KBM-7 (cell line): ENCODE data around the gene LRP3.
"Not testable (repeated sequence)": the region's sequence is repeated elsewhere in the genome, so short reads cannot be mapped to it uniquely, and the experiment has no call there.

Experiments used
- DNase-seq: peaks from one replicate; pipeline ENCODE4 v3.0.0-alpha.2; 2015
- in situ Hi-C: fragments of 300-500 bp; cut with MboI; formaldehyde crosslinking; loops from 2 replicates; pipeline ENCODE4 v1.14.3; 2020; ENCODE audit warnings: low sequenced_read_pairs, low pct_unique_long_range_greater_than_20kb, mixed read lengths

The LRP3 gene

DNA sequence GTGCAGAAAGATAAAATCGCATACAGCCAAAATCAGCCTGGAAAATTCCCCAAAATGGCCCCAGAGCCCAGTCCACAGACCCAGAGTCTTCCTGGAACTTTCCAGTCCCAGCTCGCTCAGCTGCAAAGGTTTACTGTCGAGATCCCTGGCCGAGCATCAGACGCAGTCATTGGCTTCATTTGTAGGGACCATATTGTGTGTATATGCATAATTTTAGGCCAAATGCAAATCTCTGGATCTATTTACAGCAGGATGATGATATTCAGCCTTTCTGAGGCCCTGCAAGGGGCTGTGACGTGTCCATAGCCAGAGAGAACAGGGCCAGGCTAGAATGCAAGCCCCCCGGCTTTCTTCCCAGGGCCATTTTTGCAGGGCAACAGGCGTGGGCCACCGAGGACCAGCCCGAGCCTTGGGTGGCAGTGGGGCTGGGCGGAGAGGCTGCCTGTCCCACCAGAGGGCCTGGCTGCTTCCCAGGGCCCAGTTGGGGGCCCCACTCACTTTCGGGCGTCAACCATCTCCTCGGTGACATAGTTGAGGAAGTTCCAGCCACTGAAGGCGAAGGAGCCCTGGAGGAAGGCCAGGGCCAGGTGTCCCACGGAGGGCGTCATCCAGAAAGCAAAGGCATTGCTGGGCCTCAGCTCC is 17.8 kb downstream of the LRP3 start:
- in situ Hi-C loops: no loop called here

DNA sequence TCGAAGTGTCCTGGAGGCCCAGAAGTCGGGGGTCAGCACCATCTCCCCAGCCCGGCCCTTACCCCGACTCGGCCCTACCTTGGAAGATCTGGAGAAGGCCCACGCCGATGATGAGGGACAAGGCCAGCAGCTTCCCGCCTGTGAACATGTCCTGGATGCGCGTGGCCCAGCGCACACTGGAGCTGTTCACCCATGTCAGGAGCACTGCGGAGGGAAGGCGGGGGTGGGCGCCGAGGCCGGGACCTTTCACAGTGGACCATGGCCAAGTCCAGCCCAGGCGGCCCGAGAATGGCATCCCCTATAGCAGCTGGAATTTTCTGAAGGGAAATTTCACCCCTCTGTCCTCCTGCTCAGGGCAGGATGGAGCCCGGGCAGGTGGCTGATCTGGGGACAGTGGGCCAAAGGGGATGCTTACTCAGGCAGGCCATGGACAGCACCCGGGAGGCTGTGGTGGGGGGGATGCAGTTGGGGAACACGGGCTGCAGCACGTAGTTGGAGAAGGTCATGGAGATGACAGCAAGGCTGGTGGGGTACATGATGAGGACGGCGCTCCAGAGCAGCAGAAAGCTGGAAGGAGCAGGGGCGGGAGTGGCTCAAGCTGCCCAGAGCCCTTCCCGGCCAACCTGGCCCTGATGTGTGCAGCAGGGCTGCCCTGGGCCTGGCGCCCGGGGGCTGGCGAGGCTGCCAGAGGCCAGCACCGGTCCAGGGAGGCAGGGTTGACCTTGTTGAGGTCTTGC is 18.5 kb downstream of the LRP3 start:
- DNase-seq: no peak
- in situ Hi-C loops: no loop called here

More for the DNA sequence above, 17.8 kb downstream of the LRP3 start:
- no peak for DNase-seq

DNA sequence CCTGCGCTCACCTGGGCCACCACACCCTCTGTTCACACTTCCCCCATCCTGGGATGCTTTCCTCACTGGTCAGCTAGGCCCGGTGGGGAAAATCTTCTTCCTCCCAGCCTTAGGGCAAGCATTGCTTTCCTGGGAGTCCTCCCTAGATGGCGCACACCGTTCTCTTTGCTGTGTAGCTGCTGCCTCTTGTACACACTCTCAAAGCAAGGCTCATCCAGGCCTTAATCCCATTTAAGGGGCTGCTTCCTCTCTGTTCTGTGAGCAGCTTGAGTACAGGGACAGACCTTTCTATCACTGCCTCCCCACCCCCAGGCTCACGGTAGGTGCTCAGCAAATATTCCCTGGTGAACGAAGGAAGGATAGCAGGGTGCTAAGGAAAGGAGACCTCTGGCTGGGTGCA is 20.5 kb downstream of the LRP3 start:
- DNase-seq: peak; percentile 32
- in situ Hi-C loops: no loop called here

DNA sequence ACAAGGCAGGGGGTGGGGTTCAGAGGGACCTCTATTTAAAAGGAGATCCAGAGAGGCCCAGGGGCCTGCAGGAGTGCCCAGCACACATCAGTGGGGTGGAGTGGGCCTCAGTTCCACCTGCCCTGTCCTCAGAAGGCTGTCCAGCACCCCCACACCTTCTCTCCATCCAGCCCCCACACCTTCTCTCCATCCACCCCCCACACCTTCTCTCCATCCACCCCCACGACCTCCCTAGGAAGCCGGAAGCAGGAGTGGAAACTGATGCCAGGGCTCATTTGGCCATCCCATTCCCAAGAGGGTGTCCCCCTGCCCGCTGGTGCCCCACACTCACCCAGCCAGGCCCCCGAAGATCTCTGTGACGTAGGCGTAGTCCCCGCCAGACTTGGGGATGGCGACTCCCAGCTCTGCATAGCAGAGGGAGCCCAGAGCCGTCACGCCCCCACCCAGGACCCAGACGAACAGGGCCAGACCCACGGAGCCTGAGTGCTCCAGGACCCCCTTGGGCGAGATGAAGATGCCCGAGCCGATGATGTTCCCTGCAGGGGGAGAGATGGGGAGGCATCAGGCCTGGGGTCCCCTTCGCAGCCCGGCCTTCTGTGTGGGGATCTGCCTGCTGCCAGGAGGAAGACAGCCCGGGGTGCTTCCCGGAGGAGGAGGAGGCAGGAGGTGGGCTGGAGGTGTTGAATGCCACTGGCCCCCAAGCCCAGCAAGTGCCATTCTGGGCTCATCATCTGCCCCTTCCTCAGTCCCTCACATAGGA is 21.5 kb downstream of the LRP3 start:
- in situ Hi-C loops: no loop called here
- no peak for DNase-seq

DNA sequence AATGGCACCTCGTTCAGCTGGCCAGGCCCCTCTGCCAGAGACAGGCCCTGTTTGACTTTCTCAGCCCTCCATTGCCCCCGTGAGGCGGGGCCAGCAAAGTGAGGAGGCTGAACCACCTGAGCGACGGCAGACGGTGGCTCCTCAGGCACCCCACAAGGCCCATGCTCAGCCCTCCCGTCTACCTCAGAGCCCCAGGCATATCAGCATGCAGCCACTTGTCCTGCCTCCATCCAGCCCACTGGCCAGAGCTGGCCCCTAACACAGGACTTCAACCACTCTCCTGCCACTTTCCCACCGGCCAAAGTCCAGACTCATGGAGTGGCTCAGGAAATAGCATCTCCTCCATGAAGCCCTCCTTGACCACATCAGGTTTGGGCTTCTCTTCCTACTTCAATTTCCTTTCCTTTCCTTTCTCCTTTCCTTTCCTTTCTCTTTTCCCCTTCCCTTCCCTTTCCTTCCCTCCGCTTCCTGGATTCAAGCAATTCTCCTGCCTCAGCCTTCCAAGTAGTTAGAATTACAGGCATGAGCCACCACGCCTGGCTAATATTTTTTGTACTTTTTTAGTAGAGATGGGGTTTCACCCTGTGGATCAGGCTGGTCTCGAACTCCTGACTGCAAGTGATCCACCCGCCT is 22.2 kb downstream of the LRP3 start:
- DNase-seq: no peak
- in situ Hi-C loops: no loop called here

DNA sequence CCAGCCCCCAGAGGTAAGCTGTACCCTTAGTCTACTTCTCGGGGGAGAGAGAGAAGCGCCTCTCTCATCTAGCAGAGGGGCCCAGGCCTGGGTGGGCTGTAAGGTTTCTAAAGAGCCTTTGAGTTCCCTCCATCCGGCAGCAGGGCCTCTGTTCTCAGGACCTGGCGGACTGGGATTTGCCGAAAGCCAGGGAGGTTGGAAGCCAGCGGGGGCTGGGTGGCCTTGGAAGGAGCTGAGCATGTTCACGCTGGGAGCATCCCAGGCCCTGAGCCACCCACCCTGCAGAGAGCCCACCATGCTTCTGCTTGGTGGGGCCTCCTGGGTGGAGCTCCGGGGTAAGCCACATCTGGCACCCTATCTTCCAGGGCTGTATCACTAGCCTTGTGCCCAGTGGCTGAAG is 23.8 kb downstream of the LRP3 start:
- no peak for DNase-seq
- in situ Hi-C loops: no loop called here

DNA sequence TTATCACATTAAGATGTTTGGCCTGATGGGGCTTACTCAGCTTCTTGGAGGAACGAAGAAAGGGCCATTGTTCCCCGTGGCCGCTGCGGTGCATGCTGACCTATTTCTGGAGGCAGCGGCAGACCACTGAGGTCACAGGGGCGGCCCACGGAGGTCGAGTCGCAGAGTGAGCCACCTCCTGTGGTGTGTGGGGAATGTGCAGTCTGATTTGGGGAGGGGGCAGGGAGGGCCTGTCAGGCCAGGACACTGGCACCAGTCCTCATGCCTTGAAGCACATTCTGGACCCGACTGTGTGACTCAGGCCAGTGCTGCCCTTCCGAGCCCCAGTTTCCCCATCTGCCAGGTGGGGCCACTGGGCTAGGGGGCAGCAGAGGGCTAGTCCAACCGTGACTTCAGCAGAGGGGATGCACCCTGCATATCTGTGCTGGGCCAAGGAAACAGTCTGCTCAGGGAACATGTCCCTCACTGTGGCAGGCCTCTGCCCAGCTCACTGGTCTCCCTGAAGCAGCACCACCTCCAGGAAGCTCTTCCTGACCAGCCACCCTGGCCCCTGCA is 25.2 kb downstream of the LRP3 start:
- in situ Hi-C loops: no loop called here
- DNase-seq: no peak

DNA sequence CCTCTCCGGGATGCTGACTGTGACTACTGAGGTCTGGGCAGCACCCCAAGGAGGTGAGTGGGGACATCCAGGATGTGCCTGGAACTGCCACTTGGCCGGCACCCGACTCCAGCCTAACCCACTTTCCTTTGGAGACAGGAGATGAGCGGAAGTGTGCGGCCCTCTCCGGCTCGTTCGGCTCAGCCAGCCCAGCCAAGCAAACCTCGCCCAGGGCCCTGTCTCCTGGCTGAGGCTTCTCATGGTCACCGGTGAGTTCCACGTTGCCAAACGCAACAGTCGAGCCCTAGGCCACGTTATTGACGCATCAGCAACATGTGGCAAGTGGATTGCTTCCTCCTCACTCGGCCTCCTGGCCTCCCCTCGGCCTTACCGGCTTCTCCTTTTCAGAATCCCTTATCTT is 26.0 kb downstream of the LRP3 start:
- in situ Hi-C loops: no loop called here
- no peak for DNase-seq

DNA sequence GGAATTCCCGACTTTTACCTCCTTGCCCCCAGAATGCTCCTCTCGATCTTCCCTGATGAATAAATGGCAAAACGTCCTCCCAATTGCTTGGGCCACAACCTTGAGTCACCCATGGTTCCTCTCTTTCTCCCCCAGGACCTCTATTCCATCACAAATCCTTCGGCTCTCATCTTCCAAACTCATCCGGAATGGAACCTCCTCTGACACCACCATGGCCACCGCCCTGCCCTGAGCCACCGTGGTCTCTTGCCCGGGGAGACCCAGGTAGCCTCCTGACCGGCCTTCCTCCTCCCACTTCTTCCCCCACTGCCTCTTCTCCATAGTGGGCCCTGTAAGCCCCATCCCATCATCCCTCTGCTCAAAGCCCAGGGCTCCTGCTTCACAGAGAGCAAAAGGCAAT is 26.6 kb downstream of the LRP3 start:
- in situ Hi-C loops: no loop called here
- DNase-seq: no peak

DNA sequence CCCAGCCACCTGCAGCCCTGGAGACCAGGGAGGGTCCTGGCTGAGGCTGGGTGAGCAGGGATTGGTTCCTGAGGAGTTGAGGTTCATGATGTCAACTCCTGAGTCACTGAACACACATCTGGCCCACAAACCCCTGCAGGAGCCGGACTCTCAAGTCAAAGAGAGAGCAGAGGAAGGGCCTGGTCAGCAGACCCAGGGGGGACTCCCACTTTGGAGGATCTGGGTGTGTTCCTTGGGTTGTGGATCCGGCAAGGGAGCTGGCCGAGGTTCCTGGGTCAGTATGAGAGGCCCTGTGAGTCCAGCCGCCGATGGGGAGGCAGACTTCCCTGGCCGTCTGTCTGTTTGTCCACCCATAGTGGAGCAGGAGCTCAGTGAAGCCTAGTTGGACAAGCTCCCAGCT is 27.5 kb downstream of the LRP3 start:
- DNase-seq: no peak
- in situ Hi-C loops: no loop called here

DNA sequence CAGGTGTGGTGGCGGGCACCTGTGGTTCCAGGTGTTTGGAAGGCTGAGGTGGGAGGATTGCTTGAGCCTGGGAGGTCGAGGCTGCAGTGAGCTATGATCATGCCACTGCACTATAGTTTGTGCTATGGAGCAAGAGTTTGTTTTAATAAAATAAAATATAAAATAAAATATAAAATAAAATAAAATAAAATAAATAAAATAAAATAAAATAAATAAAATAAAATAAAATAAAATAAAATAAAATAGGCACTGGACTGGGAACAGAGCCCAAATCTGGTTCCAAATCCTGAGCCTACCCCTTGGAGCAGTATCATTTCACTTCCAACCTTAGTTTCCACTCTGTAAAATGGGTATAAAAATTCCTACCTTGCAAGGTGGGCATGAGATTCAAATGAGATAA is 28.1 kb downstream of the LRP3 start:
- DNase-seq, in situ Hi-C loops: not testable (repeated sequence)

DNA sequence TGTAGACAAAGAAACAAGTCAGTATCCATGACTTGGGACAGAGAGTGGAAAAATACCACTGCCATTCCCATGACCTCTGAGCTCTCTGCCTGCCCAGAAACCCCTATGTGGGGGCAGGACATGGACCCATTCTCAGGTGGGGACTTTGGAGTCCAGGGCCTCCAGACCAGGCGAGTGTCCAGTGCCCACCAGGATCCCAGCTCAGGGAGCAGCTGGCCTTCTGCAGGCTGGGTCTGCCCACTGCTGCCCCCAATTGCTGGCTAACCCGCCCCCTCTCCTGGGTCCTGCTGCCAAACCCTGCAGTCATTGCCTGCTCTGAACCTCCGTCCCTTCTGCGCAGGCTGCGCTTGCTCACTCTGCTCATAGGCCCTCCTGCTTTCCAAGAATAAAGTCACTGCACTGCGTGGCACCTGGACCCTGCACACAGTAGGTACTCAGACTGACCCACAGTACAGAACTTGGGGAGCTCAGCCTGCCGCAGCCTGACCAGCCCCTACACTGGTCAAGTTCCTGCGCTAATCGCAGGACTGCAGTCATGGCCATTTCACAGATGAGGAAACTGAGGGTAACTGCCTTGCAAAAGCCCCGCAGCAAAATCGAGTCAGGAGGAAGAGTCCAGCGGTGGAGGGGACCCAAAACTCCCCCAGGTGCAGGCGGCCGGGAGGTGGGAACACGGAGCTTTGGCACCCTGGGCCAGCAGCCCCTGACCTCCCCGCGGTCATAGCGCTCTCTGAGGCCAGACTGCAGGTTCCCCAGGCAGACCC is 30.7 kb downstream of the LRP3 start:
- in situ Hi-C loops: loop anchor here (25.0 kb wide), 1 partner anchor 537 kb away; no protein-coding TSS in a partner anchor
- no peak for DNase-seq

DNA sequence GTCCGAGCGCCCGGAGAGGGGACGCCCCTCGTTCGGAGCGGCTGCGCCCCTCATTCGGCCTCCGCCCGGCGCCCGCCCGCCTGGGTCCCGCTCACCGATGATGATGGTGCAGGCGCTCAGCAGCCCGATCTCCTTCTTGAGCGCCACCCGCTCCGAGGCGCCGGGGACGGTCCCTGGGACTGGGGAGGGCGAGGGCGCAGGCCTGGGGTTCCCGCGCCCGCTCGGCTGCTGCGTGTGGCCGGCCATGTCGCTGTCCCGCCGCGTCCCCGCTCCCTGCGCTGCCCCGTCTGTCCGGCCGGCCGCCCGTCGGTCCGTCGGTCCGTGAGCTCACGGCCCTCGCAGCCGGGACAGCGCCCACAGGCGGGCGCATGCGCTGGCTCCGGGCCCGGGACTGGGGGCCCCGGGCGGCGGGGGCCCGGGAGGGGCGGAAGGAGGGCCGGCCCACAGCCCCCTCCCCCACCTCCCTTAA is 31.4 kb downstream of the LRP3 start, which contains the start of gene SLC7A10:
TSS of gene SLC7A10 (minus strand) at position 393 of the 469 bp plus-strand sequence. CDS start at position 246, 147 bp downstream.
- in situ Hi-C loops: loop anchor here (25.0 kb wide), 1 partner anchor 537 kb away; no protein-coding TSS in a partner anchor
- DNase-seq: no peak

DNA sequence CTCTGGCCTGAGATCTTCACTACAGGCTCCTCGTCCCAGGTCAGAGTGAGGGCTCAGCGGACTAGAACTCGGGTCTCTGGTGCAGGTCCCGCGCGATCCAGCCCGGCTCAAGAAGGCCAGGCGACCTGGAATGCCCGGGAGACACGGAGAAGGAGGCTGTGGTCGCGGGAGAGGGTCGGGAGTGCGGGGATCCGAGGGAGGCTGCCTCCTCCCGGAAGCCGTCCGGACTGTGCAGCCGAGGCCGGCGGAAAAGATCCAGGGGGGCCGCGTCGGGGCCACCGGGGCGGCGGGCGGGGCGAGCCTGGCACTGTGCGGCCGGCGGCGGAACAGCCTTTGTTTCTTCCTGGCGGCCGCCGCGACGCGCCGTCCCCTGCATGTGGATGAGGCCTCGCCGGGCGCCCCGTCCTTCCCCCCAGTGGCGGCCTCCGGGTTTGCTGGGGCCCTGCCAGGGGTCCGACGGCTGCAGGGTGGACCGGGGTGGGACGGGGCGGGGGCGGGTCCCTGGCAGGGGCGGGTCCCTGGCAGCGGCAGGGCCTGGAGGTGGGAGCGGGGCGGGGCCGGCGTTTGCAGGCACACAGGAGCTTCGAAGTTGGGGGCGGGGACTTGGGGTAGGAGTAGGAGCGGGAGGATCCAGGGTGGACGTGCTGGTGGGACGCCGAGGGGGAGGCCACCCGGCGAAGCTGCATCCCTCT is 32.6 kb downstream of the LRP3 start:
- DNase-seq: no peak
- in situ Hi-C loops: loop anchor here (25.0 kb wide), 1 partner anchor 536 kb away; no protein-coding TSS in a partner anchor

DNA sequence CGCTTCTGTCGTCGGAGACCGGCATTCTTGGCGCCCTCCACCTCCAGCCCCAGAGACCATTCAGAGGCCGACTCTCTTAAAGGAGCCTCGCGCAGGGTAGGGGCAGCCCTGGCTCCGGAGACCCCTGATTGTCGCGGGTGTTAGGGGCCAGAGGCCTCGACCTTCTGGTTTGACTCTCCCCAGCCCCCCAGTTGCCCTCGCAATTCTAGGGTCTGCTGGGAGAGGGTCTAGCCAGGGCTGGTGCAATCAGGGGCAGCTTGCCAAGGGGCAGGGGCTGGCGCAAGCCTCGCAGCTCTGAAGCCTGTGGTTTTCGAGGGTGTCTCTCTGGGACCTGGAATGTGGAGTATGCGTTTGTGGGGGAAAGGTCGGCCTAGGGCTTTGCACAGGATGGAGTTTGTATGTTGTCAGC is 33.1 kb downstream of the LRP3 start:
- DNase-seq: no peak
- in situ Hi-C loops: loop anchor here (25.0 kb wide), 1 partner anchor 535 kb away; no protein-coding TSS in a partner anchor

DNA sequence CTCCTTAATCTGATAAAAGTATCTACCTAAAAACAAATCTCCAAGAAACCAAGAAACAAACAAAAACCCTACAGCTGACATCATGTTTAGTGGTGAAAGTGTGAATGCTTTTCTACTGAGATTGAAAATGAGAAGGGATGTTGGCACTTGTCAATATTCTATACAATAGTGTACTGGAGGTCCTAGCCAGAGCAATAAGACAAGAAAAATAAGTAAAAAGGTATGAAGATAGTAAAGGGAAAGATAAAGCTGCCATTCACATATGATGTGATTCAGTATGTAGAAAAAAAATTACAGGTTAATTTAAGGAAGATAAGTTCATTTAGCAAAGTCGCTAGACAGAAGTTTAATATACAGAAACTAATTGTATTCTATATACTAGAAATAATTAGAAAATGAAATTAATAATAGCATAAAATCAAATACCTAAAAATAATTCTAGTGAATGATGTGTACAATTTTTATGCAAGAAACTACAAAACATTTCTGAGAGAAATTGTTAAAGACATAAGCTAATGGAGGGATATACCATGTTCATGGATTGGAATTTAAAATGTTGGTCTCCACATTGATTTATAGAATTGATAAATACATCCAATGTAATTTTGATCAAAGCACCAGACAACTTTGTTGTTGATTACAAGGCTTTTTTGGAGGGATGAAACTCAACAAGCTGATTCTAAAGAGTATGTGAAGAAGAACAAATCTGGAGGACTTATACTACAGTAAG is 33.9 kb downstream of the LRP3 start:
- in situ Hi-C loops: loop anchor here (25.0 kb wide), 1 partner anchor 534 kb away; no protein-coding TSS in a partner anchor
- DNase-seq: no peak

DNA sequence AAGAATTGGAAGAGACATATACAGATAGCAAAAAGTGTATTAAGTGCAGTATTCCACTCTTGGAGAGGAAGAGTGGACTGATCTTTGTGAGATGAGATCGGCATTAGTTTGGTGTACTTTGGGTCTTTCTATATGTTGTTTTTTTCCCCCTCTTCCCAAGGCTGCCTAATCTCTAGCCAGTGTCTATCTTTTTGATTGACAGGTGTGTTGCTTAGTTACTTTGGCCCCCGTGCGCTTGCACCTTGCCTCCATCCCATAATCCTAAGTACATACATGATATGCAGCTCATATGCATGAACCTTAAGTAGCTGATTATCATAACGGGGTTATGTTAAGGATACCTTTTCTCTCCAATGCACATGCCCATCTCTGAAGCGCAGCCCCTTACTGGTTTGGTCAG is 35.8 kb downstream of the LRP3 start:
- in situ Hi-C loops: loop anchor here (25.0 kb wide), 1 partner anchor 532 kb away; no protein-coding TSS in a partner anchor

More for the DNA sequence above, 35.8 kb downstream of the LRP3 start:
- no peak for DNase-seq
